GM21360 (cell line): ENCODE measurements around the gene ANP32A.
"Not testable (repeated sequence)": the region's sequence is repeated elsewhere in the genome, so short reads cannot be mapped to it uniquely, and the experiment has no call there.

Experiments
- ATAC-seq: cut with Tn5 transposase; IDR thresholded peaks from one replicate; pipeline ENCODE4 v1.9.1; 2021; ENCODE audit warnings: mild to moderate bottlenecking, moderate library complexity; ENCODE audit not compliant: unreplicated experiment

Gene ANP32A

DNA sequence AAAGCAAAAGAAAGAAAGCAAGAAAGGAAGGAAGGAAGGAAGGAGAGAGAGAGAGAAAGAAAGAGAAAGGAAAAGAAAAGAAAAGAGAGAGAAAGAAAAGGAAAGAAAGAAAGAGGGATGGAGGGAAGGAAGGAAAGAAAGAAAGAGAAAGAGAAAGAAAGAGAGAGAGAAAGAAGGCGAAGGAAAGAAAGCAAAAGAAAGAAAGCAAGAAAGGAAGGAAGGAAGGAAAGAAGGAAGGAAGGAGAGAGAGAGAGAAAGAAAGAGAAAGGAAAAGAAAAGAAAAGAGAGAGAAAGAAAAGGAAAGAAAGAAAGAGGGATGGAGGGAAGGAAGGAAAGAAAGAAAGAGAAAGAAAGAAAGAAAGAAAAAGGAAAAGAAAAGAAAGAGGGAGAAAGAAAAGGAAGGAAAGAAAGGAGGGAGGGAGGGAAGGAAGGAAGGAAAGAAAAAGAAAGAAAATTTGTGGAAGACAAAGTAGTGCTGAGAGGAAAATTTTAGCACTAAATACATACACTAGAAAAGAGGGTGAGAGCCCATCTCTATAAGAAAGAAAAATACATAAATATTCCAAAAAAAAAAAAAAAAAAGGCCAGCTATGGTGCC, 60.6 kb downstream of the ANP32A start:
- ATAC-seq = not testable (repeated sequence)

DNA sequence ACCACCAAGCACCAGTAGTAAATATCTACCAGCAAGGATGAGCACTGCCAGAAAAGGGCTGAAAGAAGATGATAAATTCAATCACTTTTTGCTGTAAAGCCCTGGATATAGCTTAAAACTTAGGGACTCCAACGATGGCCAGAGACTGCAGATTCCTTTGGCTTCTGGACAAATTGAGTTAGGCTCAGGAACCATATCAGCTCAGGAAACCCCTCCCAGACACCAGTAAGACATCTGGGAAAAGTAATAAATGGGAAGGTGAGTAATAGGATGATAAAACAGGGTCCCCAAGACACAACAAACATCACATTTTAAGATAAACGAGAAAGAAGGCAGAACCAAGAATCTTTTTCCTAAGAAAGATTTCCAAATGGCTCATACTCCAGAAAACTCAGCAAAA, 65.0 kb downstream of the ANP32A start:
- no peak for ATAC-seq

DNA sequence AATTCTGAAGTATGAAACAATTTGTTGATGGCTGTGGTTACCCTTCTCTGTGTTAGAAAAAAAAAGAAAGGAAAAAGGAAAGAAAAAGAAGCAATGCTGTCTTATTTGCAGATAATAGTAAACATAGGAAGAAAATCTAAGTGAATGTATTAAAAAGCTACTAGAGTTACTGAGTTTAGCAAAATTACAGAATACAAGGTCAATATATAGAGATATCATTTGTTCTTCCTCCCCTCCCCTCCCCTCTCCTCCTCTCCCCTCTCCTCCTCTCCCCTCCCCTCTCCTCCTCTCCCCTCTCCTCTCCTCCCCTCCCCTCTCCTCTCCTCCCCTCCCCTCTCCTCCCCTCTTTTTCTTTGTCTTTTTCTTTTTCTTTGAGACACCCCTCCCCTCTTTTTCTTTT, 69.1 kb downstream of the ANP32A start:
- no peak for ATAC-seq

DNA sequence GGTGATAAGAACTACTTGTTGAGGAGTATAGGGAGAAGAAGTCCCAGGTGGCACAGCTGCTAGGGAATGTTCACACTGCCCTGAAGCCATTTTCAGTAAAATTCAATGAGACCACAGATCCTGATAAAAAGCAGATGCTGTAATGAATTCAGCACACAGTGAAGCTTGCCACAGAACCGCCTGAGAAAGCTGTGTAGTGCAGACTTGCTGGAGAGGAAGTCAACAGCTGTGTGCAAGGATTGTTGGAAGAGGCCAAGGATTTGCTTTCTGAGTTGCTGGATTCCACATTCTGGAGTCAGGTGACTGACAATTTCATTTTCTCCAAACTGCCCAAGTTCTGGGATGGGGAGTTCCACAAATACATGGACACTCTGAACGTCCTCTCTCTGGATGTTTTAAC, 70.9 kb downstream of the ANP32A start:
- no peak for ATAC-seq

DNA sequence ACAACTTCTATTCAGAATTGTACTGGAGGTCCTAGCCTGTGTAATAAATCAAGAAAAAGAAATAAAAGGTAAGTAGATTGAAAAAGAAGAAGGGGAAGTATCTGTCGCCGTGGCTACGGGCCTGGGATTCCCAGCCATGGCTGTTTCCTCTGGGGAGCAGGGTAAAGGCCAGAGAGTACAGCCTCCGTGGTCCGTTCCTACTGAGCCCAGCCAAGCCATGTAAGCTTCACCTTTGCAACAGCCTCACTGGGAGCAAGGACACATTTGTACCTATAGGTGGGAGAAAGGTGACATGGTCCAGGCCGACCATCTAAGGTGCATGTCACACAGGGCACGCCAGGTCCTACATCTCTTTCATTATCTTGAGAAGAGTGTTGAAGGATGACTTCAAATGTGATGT, 71.3 kb downstream of the ANP32A start:
- no peak for ATAC-seq

DNA sequence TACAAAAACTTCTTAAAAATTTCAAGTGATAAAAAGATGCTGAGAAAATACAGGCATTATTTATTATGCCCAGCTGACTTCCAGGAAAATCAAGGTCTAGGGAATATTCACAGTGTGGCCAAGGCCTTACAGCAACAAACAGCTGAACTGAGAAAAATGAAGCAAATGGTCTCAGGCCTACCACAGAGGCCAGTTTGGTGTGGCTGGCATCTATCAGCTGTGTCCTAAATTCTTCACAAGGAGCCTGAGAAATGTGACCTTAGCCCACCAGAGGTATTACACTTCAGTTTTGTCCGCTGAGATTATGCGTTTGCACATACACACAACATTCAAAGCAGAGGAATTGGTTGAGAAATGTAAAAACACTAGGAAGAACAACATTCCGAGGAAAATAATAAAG, 77.4 kb downstream of the ANP32A start:
- no peak for ATAC-seq

DNA sequence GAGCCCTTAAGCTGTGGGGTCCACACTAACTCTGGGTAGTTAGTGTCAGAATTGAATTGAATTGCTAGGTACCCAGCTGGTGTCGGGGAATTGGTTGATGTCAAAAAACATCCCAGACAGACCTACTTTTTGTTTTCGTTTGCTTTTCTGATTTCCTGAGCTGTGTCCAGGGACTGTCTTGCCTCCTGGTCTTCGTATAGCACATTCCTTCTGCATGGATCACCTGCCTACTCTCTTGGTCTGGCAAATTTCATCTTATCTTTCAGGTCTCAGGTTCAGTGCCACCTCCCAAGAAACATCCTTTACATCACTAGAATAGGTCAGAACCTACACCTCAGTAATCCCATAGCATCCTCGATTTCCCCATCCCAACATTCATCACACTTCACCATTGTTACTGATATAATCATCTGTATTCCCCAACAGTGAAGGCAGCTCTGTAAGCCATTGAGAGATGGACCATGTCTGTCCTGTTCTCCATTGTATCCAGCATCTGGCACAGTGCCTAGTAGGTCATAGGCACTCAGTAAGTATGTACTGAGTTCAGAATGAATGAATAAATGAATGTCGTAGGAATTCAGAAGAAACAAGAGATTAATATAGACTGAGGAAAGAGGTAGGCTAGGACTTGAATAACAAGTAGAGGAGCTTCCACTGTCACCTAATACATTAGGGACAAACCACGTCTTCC, 81.2 kb downstream of the ANP32A start:
- ATAC-seq = no peak

DNA sequence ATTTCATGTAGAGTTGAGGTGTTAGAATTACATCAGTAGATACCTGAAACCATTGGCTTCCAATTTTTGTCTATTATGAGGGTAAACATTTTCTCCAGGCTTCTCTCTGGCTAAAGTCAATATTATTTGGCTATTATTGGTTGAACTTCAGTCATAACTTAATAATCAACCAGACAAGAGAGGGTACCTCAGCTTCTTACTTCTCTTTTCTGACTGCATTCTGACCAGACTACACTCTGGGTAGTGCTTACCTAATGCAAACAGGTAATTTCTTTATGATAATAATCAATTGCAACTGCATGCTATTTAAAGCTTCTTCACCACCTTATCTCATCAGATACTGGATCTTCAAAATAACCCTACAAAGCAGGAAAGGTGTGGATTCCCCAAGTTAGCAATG, 85.1 kb downstream of the ANP32A start:
- no peak for ATAC-seq

DNA sequence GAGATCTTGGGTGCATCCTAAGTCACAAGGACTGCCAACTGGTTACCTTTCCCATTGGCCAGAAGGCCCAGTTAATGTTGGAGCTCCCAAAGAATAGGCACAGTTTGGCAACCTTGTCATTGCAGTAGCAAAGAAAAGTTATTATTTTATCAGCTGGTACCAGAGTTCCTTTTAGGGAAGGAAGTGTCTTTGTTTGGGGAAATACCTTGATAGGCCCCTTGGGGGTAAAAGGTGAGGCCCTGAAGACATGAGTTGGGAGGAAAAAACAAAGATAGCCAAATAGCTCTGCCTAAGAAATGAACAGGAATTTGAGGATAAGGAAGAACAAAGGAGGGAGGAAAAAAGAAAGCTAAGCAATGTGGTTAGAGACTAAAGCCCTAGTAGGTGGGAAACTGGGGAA, 85.8 kb downstream of the ANP32A start:
- ATAC-seq = no peak

DNA sequence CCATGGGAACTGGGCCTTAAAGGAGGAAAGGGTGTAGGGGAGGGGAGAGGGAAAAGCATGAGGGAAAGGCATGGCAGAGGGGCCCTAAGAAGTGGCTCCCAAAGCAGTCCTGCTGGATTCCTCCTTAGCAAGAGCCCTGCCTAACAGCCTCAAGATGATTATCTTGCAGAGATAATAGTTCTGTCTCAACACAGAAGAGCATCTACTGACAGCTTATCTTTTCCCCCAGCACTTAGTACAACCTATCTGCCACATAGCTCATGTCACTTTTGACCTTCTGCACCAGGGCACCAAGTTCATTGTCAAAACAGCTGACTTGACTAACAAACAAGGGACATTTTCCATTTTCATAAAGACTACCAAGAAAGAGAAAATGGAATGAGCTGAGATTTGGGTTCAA, 86.3 kb downstream of the ANP32A start:
- no peak for ATAC-seq

DNA sequence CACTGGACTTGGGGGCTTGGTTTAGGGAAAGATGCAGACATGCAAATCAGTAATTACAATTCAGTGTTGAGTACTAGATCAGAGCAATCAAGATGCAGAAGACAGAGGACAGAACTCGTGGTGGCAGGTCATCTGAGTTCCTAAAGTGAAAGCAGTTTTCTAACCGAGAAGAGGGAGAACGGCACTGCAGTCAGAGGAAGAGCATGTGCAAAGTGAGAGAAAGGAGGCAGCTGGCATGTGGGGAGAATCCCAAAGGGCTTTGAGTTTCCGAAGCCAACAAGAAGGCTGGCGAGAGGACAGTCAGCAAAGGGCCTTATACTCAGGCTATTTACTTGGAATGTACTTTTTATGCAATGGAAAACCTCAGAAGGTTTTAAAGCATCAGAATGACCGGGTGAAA, 87.0 kb downstream of the ANP32A start:
- ATAC-seq = no peak

DNA sequence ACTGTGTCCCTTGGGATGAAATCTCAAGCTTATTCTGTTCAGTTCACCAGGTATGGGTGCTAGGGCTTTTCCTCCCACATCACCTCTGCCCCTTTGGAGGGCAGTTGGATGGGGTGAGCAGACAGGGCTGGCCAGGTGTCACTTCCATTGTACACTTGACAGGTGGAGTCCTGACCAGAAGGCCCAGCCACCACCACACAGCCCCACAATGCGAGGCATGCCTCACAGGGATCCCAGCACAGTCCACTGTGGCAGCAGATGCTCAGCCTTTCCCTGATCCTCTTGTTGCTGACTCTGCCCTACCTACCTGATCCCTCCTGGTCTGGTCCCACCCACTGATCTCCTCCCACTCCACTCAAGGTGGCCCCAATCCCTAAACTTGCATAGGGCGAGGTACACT, 88.2 kb downstream of the ANP32A start:
- ATAC-seq = no peak

DNA sequence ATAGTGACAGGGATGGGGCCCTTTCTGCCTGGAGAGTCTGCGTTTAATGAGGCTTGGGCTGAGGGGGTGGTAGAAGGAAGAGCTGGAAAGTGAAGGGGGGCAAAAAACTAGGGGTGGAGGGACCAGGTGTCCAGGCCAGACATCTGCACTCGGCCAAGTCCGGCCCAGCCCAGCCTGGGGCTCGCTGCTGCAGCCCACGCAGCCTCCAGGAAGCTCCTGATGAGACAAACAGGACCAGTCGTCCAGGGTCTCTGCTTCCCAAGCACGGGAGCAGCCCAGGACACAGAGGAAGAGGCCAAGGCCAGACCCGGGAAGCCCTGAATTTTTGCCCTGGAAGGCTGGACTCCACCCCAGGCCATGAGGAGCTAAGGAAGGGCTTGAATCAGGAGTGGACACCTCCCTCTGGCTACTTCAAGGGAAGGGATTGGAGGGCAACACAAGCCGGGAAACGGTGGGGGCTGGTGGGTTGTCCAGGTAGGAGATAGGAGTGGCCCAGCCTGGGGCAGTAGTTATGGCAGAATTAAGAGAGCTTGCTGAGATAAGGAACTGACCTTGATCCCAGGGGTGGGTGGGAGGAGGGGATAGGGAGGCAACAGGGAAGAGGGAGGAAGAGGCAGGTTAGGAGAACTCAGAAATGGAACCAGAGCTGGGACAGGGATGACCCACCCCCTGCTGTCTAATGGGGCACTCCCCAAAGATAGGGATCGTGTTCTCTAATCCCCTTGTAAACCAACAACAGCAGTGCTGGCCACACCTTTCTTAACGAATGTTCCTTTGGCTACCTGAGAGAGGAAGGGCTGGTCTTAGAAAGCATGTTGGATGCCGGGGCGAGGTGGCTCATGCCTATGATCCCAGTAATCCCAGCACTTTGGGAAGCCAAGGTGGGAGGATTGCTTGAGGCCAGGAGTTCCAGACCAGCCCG, 89.5 kb downstream of the ANP32A start:
- ATAC-seq = no peak

DNA sequence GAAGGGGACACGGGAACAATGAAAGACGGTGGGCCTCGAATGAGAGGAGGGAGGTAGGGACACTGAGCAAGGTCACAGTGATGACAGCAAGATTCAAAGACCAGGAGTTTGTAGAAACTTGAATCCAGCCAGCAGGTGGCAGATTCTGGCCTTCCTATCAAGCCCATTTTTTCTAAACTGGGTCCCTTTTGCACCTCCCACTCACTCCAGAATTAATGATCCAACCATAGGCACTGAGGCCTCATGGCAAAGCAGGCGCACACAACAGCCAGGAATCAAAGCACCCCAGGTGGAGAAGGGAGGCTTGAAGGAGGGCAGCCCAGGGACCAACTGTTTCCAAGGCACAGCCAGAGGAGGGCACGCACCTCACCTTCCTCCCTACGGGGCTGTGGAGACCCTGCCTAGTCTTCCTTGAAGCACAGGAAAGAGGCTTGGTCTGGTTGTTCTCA, 90.2 kb downstream of the ANP32A start:
- no peak for ATAC-seq

DNA sequence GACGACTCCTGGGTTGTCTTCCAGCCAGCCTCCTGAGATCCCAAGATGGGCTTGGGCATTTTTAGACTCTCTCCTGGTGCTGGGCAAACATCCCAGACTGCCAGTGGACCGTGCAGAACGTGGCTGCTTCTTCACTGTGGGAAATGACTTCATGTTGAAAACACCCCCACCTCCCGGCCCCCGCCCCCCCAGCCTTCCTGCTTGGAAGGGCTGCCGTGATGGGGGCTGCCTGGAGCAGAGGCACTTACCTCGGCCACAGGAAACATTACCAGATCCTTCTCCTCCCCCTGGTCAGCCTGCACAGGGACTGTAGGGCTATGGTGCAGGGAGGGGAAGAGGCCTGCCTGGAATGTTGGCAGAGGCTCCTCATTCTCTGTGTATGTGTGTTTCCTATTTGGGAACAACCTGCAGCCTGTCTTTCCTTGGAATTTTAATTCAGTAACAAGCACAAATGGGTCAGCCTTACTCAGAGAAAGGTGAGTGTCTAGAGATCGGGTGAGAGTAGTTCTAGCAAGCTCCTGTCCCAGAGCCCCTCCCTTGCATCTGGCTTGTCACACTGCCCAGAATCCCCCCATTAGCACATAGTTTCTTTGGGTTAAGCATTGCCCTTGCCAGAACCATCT, 90.8 kb downstream of the ANP32A start:
- ATAC-seq = no peak
